Measurements from ENCODE around the gene ABCC6.

ABCC6 gene

DNA sequence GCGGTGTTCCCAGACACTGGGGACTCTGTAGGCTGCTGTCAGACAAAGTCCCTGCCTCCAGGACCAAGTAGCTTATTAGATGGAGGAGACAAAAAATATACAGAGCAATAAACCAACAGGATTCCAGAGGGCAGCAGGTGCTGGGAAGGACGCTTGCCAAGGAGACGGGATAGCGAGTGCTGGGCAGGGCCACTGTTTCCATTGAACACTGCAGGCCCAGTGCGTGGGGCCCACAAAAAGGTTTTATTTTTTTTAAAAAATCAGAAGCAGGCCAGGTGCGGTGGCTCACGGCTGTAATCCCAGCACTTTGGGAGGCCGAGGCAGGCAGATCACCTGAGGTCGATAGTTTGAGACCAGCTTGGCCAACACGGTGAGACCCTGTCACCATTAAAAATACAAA lies 84.2 kb downstream of the ABCC6 start:
- no peak for FAIRE-seq

DNA sequence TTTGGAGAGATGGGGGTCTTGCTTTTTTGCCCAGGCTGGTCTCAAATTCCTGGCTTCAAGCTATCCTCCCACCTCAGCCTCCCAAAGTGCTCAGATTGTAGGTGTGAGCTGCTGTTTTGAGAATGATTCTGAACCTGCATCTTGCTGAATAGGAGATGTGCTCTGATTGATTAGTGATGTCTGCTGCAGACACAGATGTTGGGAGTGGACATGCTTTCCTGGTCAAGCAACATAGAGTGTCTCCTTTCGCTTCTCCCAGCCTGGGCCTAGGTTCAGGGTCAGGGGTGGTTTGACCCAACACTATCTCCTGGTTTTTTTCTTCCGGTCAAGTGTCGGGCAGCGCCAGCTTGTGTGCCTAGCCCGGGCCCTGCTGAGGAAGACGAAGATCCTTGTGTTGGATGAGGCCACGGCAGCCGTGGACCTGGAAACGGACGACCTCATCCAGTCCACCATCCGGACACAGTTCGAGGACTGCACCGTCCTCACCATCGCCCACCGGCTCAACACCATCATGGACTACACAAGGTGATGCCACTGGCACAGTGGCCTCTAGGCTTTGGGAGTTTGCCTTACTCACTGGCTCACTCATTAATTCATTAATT lies 85.2 kb downstream of the ABCC6 start:
- no peak for FAIRE-seq

DNA sequence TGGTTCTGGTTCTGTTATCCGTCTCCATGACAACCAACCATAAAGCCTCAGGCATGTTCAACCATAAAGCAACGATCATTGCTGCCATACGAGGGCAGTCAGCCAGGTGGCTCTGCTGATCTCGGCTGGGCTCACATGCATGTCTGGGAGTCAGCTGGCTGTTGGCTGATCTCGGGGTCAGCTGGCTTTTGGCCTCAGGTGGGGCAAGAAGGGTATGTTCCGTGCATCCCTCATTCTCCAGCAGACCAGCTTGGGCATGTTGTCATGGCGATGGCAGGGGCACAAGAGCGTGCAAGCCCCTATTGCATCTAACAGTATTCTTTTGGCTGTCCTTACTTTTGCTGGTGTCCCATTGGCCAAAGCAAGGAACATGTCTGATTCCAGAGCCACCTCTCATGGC lies 86.2 kb downstream of the ABCC6 start:
- FAIRE-seq = no peak

DNA sequence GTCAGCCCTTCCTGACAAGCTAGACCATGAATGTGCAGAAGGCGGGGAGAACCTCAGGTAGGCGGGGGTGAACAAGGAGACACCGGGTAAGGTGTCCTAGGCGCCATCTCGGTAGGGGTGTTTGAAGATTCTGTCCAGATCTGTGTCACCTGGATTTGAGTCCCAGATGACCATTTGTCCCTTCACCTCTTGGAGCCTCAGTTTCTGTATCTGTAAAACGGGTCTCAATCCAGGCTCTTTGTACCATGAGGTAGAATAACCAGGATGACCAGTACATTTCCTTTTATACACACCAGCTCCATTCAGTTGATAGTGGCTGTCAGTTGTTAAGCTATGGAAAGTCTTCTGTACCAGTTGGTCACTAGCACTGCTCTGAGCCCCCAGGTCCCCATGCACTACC lies 86.7 kb downstream of the ABCC6 start:
- FAIRE-seq = no peak

DNA sequence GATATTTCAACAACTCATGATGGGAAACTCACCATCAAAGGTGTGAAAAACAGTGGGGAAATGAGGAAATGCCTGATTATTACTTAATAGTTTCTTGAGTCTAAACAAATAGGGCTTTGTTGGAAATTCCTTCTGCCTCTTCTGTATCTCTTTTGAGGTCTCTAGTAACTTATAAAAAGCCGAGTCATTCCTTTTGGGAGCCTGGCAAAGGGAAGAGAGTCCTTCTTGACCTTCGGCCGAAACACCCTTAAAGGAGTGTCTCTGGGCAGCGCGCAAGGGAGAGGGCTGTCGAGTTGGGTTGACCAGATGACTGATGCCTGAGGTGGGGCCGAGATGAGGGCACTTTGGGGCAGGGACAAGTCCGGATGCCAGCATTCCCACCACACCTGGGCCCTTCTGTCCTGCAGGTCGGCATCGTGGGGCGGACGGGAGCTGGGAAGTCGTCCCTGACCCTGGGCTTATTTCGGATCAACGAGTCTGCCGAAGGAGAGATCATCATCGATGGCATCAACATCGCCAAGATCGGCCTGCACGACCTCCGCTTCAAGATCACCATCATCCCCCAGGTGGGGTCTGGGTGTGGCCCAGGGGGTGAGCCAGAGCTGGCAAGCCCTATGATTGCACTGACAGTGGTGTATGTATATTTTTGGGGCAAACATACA lies 89.2 kb downstream of the ABCC6 start:
- FAIRE-seq = no peak

DNA sequence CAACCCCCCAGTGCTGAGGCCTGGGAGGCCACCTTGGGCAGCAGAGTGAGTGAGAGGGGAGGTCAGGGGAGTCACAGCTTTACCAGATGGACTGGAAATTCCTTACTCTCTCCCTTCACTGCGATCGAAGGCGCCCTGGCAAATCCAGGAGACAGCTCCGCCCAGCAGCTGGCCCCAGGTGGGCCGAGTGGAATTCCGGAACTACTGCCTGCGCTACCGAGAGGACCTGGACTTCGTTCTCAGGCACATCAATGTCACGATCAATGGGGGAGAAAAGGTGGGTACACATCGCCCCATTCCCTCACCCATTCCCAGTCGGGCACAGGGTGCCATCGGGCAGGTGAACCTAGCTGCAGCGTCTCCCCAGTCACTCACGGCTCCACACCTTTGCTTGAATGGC lies 91.6 kb downstream of the ABCC6 start:
- FAIRE-seq = no peak

DNA sequence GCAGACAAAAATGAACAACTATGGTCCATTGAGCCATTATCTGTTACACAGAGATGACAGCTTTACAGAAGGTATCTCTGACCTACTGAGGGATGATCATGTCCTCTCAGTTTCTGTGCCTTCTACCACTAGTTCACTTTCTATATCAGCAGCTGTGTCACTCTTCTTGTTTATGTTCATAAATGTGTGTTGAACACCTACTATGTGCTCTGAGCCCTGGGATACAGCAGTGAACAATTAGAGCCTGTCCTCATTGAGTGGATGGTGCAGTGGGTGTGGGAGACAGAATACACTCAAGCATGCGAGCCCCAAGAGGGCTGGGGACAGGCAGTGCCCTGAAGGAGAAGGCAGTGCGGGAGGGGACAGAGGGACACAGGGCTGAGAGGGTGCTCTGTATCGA lies 92.1 kb downstream of the ABCC6 start:
- FAIRE-seq = no peak

DNA sequence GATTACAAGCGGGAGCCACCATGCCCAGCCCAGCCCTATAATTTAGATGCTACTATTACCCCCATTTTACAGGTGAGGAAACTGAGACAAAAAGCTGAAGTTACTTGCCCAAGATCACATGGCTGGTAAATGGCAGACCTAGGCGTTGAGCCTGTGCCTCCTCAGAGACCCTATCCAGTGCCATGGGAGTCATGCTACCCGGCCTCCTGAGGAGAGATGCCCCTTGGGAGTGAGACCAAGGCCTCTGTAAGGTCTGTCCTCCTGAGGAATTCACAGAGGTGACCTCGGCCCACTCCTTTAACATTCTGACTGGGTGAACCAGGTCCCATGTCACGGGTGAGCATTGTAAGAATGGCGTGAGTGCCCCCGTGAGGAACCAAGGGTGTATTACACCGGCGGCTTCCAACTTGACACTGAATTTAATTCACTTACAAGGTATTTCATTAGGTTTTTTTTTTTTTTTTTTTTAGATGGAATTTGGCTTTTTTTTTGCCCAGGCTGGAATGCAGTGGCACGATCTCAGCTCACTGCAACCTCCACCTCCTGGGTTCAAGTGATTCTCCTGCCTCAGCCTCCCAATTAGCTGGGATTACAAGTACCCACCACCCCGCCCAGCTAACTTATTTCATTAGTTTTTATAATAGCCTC lies 95.7 kb downstream of the ABCC6 start:
- FAIRE-seq = no peak

DNA sequence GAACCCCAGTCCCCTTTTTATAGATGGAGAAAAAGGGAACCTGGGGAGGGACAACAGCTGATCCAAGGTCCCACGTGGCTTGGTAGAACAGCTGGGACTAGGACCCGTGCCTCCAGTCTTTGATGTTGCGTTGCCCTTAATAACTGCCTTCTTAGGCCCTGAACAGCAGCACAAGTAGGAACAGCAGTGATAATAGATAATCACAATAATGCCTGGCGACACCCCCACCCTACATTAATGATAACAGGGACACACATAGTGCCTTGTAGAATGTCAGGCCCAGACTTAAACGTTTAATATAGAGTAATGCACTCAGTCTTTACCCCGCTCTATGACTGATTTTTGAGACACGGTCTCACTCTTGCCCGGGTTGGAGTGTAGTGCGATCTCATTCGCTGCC lies 96.4 kb downstream of the ABCC6 start:
- FAIRE-seq = no peak

DNA sequence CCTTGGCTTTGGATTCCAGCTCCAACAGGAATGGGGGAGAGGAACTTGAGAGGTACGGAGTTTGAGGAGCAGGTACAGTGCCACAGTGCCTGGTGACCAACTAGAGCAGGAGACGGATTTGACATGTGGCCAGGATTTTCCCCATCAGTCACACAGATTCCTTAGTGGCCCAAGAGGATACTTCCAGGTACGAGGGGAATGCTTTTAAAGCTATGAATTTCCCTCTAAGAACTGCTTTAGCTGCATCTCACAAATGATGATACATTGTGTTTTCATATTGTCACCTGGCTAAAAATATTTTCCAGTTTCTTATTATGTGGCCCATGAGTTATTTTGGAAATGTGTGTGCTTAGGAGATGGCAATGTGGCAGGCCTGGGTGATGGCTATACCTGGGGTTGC lies 98.3 kb downstream of the ABCC6 start:
- FAIRE-seq = no peak

DNA sequence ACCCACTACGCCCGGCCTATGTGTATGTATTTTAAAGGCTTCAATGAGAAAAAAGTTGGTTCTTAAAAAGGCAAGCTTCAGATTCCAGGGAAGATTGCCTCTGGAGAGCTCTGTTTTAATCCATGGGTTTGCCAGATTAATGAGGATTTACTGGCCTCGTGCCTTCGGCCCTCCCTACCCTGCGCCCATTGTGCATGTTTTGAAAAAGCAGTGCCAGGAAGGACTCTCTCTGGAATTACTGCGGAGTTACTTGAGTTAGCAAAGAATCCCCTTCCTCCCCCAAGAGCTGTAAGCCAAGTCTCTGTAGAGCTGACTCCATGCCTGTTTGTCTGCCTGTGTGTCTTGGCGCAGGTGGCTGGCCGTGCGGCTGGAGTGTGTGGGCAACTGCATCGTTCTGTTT lies 98.9 kb downstream of the ABCC6 start:
- no peak for FAIRE-seq

DNA sequence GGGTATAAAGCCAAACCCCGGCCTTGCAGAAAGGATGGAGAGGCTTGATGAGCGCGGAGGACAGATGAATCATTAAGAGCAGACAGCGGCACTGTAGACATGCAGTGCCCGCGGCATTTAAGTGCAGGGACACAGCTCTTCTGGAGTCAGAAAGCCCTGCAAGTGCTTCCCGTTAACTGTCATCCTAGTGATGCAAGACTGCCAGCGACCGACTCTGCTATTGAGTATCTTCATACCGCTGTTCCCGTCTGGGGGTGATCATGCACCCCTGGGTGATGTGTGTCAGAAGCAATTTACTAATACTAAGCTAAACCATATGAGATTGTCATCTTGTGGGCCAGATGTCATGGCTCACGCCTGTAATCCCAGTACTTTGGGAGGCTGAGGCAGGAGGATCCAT lies 101.0 kb downstream of the ABCC6 start:
- FAIRE-seq = no peak

DNA sequence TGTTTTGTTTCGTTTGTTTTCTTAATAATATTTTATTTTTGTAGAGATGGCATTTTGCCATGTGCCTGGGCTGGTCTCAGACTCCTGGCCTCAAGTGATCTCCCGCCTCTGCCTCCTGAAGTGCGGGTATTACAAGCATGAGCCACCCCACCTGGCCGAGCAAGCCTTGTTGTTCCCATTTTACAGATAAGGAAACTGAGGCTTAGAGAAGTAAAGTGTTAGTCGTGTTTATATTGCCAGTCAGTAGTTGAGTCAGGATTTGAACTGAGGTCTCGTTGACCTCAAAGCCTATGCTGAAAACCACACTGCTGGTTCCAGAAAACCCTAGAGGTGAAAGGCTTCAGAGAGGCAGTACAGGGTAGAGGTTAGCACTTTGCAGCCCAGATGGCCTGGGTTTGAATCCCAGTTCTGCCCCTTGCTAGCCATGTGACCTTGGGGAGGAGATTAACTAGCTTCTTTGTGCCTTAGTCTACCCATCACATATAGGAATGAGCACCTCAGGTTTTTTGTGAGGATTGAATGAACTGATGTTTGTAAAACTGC lies 102.0 kb downstream of the ABCC6 start:
- FAIRE-seq = no peak

DNA sequence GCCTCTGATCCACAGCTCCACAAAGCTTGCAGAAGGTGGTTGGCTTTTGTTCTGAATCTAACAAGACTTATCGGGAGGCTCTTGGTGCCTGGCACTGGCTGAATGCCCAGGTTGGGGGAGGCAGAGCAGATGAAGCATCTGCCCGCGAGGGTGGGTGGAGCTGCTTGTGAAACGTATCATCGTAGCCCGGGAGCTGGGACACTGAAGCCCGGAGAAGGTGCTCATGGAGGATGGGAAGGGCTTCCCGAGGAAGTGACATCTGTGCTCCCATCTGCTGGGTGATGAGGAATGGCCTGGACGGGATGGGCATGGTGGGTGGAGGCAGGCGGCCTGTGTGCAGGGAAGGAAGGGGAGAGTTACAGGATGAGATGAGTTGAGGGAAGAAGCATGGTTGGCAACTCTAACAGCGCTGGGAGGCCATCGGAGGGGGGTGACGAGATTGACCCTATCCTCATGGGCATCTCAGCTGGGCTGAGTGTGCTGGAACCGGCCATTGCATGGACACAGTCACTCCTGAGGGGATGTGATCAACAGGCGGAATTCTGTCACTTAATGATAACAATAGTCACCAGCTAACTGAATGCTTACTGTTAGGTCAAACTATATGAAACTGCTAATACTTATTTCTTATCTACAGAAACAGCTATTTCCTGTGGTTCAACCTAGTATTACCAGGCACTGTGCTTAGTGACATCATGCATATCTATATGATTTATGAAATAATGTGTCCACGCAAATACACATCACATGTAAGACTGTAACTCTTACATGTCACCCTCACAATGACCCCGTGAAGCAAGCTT lies 102.7 kb downstream of the ABCC6 start:
- FAIRE-seq = no peak

DNA sequence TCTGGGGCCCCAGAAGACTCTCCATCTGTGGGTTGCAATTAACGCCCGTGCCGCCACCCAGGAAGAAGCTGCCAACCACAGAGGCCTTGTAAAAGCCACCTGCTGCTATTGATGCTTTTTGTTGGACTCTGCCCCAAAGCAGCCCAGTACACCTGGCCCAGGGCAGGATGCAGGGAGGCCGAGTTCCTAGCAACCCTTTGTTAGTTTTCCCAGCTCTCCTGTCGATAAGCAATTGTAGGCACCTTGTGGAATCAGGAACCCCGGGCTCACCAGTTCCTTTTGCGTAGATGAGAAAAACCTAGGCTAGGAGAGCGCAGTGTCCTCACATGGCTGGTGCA lies 103.3 kb downstream of the ABCC6 start:
- FAIRE-seq = no peak

DNA sequence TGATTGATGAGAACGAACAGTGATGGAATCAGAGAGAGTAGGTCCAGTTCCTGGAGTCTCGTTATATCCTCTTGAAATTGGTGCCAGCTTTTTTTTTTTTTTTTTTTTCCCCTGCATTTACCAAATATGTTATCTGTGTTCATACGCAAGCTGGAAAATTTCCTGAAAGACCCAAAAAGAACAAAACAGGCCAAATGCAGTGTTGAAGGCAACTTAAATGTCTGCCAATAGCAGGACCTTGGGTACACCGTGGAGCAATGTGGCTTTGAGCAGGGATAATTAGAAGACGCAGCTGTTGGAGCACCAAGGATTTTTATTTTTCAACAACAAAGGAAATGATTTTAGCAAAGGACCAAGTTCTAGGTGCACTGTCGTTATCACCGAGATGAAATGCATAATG lies 105.0 kb downstream of the ABCC6 start:
- no peak for FAIRE-seq

DNA sequence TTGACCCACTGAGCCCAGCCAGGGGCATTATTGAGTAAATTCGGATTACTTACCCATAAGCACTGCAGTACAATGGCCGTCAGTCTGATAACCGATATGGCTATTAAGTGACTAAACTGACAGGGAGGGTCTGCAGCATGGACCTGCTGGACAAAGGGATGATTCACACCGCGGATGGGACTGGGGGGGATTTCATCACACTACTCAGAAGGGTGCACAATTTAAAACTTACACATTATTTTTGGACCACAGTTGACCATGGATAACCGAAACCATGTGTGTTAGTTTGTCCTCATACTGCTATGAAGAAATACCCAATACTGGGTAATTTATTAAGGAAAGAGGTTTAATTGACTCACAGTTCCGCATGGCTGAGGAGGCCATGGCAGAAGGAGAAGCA lies 106.5 kb downstream of the ABCC6 start:
- FAIRE-seq = no peak

DNA sequence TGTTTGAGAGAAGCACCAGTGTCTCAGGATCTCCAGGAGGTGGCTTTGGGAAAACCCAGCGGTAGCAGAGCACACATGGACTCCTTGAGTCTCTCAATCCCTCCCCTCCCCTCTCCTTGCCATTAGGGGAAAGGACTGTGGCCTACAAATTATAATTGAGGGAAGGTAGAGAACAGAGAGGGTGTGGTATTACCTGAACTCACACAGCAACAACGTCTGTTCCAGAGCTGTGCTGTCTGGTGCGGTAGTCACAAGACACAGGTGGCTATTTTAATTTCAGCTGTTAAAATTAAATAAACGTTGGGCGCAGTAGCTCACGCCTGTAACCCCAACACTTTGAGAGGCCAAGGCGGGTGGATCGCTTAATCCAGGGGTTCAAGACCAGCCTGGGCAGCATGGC lies 110.2 kb downstream of the ABCC6 start:
- no peak for FAIRE-seq

DNA sequence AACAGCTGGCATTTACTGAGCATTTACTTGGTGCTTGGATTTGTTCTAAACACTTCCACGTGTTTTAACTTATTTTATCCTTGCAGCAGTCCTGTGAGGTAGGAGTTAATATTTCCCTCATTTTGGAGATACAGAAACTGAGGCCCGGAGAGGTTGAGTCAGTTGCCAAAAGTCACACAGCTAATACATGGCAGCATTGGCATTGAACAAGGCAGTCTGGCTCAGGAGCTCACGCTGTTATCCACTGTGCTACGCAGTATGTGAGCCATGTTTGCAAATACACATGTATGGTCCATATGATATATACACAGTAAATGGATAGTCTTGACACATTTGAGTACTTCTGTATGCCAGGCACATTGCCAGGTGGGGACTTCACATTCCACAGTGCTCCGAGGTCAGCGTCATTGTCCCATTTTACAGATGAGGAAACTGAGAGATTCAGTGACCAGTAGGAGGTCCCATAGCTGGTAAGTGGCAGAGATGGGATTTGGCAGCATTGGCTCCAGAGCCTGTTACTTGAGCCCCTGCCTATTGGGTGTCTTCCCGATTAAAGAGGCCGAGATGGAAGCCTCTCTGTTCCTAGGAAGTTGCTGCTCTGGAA lies 110.7 kb downstream of the ABCC6 start:
- FAIRE-seq = no peak

DNA sequence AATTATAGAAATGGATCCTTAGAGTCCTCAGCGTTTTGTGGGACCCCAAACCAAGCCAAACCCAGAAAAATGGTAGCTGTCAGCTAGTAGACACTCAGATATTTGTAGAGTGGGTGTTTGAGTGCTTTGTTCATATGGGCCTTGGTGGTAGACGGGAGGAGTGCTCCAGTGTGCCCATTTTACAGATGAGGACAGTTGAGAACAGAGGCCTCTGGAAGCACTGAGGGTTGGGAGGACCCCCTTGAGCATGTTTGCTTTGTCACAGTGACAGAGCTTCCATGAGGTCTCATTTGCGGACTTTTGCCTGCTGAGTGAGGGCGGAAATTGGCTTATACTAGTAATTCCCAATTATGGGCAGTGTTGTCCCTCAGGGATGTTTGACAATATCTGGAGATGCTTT lies 111.7 kb downstream of the ABCC6 start:
- no peak for FAIRE-seq

DNA sequence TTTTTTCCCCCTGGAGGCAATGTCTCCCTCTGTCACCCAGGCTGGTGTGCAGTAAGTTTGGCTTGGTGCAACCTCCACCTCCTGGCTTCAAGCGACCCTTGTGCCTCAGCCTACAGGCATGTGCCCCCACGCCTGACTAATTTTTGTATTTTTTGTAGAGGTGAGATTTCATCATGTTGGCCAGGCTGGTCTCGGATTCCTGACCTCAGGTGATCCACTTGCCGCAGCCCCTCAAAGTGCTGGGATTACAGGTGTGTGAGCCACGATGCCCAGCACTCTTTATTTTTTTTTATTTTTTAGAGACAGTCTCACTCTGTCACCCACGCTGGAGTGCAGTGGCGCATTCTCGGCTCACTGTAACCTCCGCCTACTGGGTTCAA lies 113.2 kb downstream of the ABCC6 start:
- no peak for FAIRE-seq

DNA sequence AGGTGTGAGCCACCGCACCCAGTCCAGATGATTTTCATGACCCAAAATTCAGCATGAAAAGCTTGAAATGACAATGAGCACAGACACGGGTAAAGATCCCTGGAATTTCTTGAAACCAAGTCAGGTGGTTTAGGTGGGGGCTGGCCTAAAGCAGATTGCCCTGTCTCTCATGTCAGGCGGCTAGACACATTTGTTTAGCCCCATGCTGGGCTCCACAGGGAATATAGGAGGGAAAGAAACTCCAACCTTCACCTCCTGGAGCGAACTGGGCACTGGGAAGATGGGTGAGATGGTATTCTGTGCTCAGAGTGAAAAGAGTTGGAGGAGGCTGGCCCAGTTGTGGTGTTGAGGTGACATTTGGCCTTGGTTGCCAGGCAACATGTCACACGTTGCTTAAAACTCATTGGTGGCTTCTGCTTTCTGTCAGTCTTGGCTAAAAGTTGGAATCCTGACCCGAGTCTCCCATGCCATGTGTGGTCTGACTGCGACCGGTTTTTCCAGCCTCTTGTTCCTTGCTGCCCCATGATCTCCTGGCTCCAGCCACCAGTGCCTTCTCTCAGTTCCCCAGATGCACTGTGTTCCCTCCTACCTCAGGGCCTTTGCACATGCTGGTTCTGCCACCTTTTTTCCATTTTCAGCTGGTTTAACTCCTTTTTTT lies 113.7 kb downstream of the ABCC6 start:
- no peak for FAIRE-seq

DNA sequence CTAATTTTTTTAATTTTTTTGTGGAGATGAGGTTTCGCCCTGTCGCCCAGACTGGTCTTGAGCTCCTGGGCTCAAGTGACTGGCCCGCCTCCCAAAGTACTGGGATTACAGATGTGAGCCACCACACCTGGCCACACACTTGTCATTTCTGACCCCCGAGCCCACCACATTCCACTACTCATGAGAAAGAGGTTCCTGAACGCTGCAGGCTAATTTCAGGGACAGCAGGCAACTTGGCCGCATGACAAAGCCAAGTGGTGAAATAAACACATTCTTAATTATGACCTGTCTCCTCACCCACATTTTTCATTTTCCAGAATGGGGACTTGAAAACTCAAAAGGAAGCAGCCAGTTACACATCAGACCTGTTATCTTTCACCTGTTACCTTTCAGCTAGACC lies 114.5 kb downstream of the ABCC6 start:
- FAIRE-seq = no peak

Measured in islet of Langerhans (tissue), 1 donor.